HEK293 (cell line): ENCODE data around the gene FYB2.
A peak's percentile ranks its signal among the peaks of the same experiment; 100 is the strongest.

Experiments used
- FEZF1 ChIP-seq: fragments of 450-650 bp; formaldehyde crosslinking; IDR thresholded peaks from 2 replicates; pipeline ENCODE4 v1.5.1; 2016; ENCODE audit warnings: missing biosample characterization, missing genetic modification characterization
- HIC1 ChIP-seq: fragments of 450-650 bp; formaldehyde crosslinking; IDR thresholded peaks from 2 replicates; pipeline ENCODE4 v1.5.1; 2016; ENCODE audit warnings: missing biosample characterization, missing genetic modification characterization
- KLF10 ChIP-seq: fragments of 450-650 bp; IDR thresholded peaks from 2 replicates; pipeline ENCODE4 v1.5.1; 2018; ENCODE audit warnings: missing biosample characterization, mild to moderate bottlenecking, missing genetic modification characterization
- KLF17 ChIP-seq: fragments of 450-650 bp; formaldehyde crosslinking; IDR thresholded peaks from 2 replicates; pipeline ENCODE4 v1.5.1; 2016; ENCODE audit warnings: missing biosample characterization, missing genetic modification characterization
- PRDM1 ChIP-seq: fragments of 450-650 bp; formaldehyde crosslinking; IDR thresholded peaks from 2 replicates; pipeline ENCODE4; 2016; ENCODE audit warnings: missing biosample characterization, missing genetic modification characterization
- SP3 ChIP-seq: fragments of 450-650 bp; formaldehyde crosslinking; IDR thresholded peaks from 2 replicates; pipeline ENCODE4 v1.5.1; 2016; ENCODE audit warnings: missing biosample characterization, missing genetic modification characterization
- TSHZ1 ChIP-seq: fragments of 450-650 bp; formaldehyde crosslinking; IDR thresholded peaks from 2 replicates; pipeline ENCODE4 v1.5.1; 2016; ENCODE audit warnings: missing biosample characterization, missing genetic modification characterization, borderline replicate concordance
- ZFP37 ChIP-seq: fragments of 450-650 bp; formaldehyde crosslinking; IDR thresholded peaks from 2 replicates; pipeline ENCODE4 v1.5.1; 2016; ENCODE audit warnings: missing biosample characterization, missing genetic modification characterization
- ZNF18 ChIP-seq: fragments of 450-650 bp; formaldehyde crosslinking; IDR thresholded peaks from 2 replicates; pipeline ENCODE4 v1.5.1; 2016; ENCODE audit warnings: missing biosample characterization, missing genetic modification characterization
- ZNF184 ChIP-seq: fragments of 450-650 bp; IDR thresholded peaks from 2 replicates; pipeline ENCODE4 v1.5.1; 2018; ENCODE audit warnings: missing biosample characterization, mild to moderate bottlenecking, missing genetic modification characterization
- ZNF214 ChIP-seq: fragments of 450-650 bp; formaldehyde crosslinking; IDR thresholded peaks from 2 replicates; pipeline ENCODE4 v1.5.1; 2017; ENCODE audit warnings: missing biosample characterization, mild to moderate bottlenecking, missing genetic modification characterization, borderline replicate concordance
- ZNF23 ChIP-seq: fragments of 450-650 bp; formaldehyde crosslinking; IDR thresholded peaks from 2 replicates; pipeline ENCODE4 v1.5.1; 2016; ENCODE audit warnings: missing biosample characterization, missing genetic modification characterization, borderline replicate concordance
- ZNF335 ChIP-seq: fragments of 450-650 bp; formaldehyde crosslinking; conservative IDR thresholded peaks from 2 replicates; pipeline ENCODE4 v1.5.1; 2016; ENCODE audit warnings: missing biosample characterization, missing genetic modification characterization
- ZNF366 ChIP-seq: fragments of 450-650 bp; formaldehyde crosslinking; conservative IDR thresholded peaks from 2 replicates; pipeline ENCODE4 v1.5.1; 2016; ENCODE audit warnings: missing biosample characterization, missing genetic modification characterization
- ZNF394 ChIP-seq: fragments of 450-650 bp; formaldehyde crosslinking; IDR thresholded peaks from 2 replicates; pipeline ENCODE4 v1.5.1; 2016; ENCODE audit warnings: missing biosample characterization, missing genetic modification characterization, mild to moderate bottlenecking, moderate library complexity, borderline replicate concordance
- ZNF423 ChIP-seq: fragments of 450-650 bp; formaldehyde crosslinking; IDR thresholded peaks from 2 replicates; pipeline ENCODE4 v1.5.1; 2016; ENCODE audit warnings: missing biosample characterization, missing genetic modification characterization
- ZNF548 ChIP-seq: fragments of 450-650 bp; formaldehyde crosslinking; IDR thresholded peaks from 2 replicates; pipeline ENCODE4 v1.5.1; 2016; ENCODE audit warnings: missing biosample characterization, missing genetic modification characterization
- ZNF558 ChIP-seq: fragments of 450-650 bp; formaldehyde crosslinking; IDR thresholded peaks from 2 replicates; pipeline ENCODE4 v1.5.1; 2016; ENCODE audit warnings: missing biosample characterization, missing genetic modification characterization
- ZNF560 ChIP-seq: fragments of 450-650 bp; formaldehyde crosslinking; IDR thresholded peaks from 2 replicates; pipeline ENCODE4 v1.5.1; 2017; ENCODE audit warnings: missing biosample characterization, missing genetic modification characterization, borderline replicate concordance
- ZNF571 ChIP-seq: fragments of 450-650 bp; formaldehyde crosslinking; IDR thresholded peaks from 2 replicates; pipeline ENCODE4 v1.5.0; 2017; ENCODE audit warnings: missing biosample characterization, missing genetic modification characterization
- ZNF621 ChIP-seq: fragments of 450-650 bp; formaldehyde crosslinking; IDR thresholded peaks from 2 replicates; pipeline ENCODE4 v1.5.1; 2017; ENCODE audit warnings: missing biosample characterization, missing genetic modification characterization
- ZNF639 ChIP-seq: fragments of 450-650 bp; formaldehyde crosslinking; IDR thresholded peaks from 2 replicates; pipeline ENCODE4 v1.5.1; 2016; ENCODE audit warnings: missing biosample characterization, missing genetic modification characterization
- ZNF660 ChIP-seq: fragments of 450-650 bp; IDR thresholded peaks from 2 replicates; pipeline ENCODE4 v1.5.1; 2018; ENCODE audit warnings: missing biosample characterization, mild to moderate bottlenecking, missing genetic modification characterization
- ZNF664 ChIP-seq: fragments of 450-650 bp; formaldehyde crosslinking; IDR thresholded peaks from 2 replicates; pipeline ENCODE4 v1.5.1; 2016; ENCODE audit warnings: missing biosample characterization, missing genetic modification characterization
- ZNF76 ChIP-seq: fragments of 450-650 bp; formaldehyde crosslinking; IDR thresholded peaks from 2 replicates; pipeline ENCODE4; 2016; ENCODE audit warnings: low read depth, missing biosample characterization, missing genetic modification characterization, borderline replicate concordance
- ZSCAN30 ChIP-seq: fragments of 450-650 bp; IDR thresholded peaks from 2 replicates; pipeline ENCODE4 v1.5.1; 2018; ENCODE audit warnings: missing biosample characterization, mild to moderate bottlenecking, missing genetic modification characterization, moderate library complexity
- ZSCAN4 ChIP-seq: fragments of 450-650 bp; formaldehyde crosslinking; IDR thresholded peaks from 2 replicates; pipeline ENCODE4 v1.5.1; 2017; ENCODE audit warnings: missing biosample characterization, missing genetic modification characterization
- ZSCAN5A ChIP-seq: fragments of 450-650 bp; formaldehyde crosslinking; IDR thresholded peaks from 2 replicates; pipeline ENCODE4 v1.5.1; 2016; ENCODE audit warnings: missing biosample characterization, missing genetic modification characterization

Gene FYB2

GRCh38 chr1:56688522-56689026, 130.6 kb downstream of the FYB2 start (continued):
- TF ChIP-seq ZNF184 = peak; percentile 69
- no peak for TF ChIP-seq ZNF423 (tag by site-specific recombination)
- TF ChIP-seq ZNF660 (tag by site-specific recombination) = peak; percentile 73
- 0 out of 2 replicates have a peak, but pooled peaks have one; percentile 13 for TF ChIP-seq ZNF664
- TF ChIP-seq ZNF18 (tag by site-specific recombination) = no peak
- TF ChIP-seq ZNF394 (tag by site-specific recombination) = peak; percentile 33; the same call in 1 of the 2 replicates
- no peak for TF ChIP-seq ZNF548 (tag by site-specific recombination)
- TF ChIP-seq ZNF76 (tag by site-specific recombination) = no peak
- 0 out of 2 replicates have a peak, but pooled peaks have one; percentile 27 for TF ChIP-seq SP3 (tag by site-specific recombination)
- TF ChIP-seq ZFP37 (tag by site-specific recombination) = peak; percentile 70; the same call in 1 of the 2 replicates
- peak; percentile 72 for TF ChIP-seq KLF17
- peak; percentile 47; the same call in 1 of the 2 replicates for TF ChIP-seq TSHZ1
- no peak for TF ChIP-seq ZNF621 (tag by site-specific recombination)
- TF ChIP-seq FEZF1 = peak; percentile 35; the same call in 1 of the 2 replicates
- TF ChIP-seq ZNF23 (tag by site-specific recombination) = no peak
- peak; percentile 86 for TF ChIP-seq HIC1 (tag by site-specific recombination)
- TF ChIP-seq ZNF558 (tag by site-specific recombination) = peak; percentile 57; the same call in 1 of the 2 replicates
- no peak for TF ChIP-seq ZSCAN30
- TF ChIP-seq ZNF366 (tag by site-specific recombination) = peak; percentile 92
- TF ChIP-seq ZSCAN4 (tag by site-specific recombination) = no peak
- TF ChIP-seq ZNF214 (tag by site-specific recombination) = no peak
- no peak for TF ChIP-seq ZSCAN5A (tag by site-specific recombination)
- peak; percentile 88 for TF ChIP-seq PRDM1 (tag by site-specific recombination)
- TF ChIP-seq ZNF571 = no peak
- TF ChIP-seq ZNF639 (tag by site-specific recombination) = peak; percentile 29; the same call in 1 of the 2 replicates
- no peak for TF ChIP-seq ZNF560 (tag by site-specific recombination)
- peak; percentile 69 for TF ChIP-seq ZNF335
- no peak for TF ChIP-seq KLF10
